ENCODE data around the gene KCNK7. TPM values are rescaled to one million over a fixed set of nuclear protein-coding genes. Genes with fewer than 3 reads are reported as not detected.

KCNK7 gene
- total RNA-seq, 1 donor: 1.7 TPM

Other genes starting within 250 kb of the KCNK7 start
- gene TIGD3, start 241.0 kb downstream of the KCNK7 start, total RNA-seq: 0.42 TPM
- gene SLC25A45, start 213.2 kb downstream of the KCNK7 start, total RNA-seq: 12.6 TPM
- gene FRMD8, start 209.2 kb downstream of the KCNK7 start, total RNA-seq: 23.1 TPM
- gene NEAT1, start 173.0 kb downstream of the KCNK7 start, total RNA-seq: 198 TPM
- gene MALAT1, start 96.8 kb downstream of the KCNK7 start, total RNA-seq: 22,943 TPM
- gene SCYL1, start 70.7 kb downstream of the KCNK7 start, total RNA-seq: 36.4 TPM
- 25.6 TPM for gene LTBP3, start 37.4 kb downstream of the KCNK7 start, total RNA-seq
- gene ZNRD2, start 25.3 kb downstream of the KCNK7 start, total RNA-seq: 16.8 TPM
- gene FAM89B, start 23.3 kb downstream of the KCNK7 start, total RNA-seq: 18.1 TPM
- gene EHBP1L1, start 19.7 kb downstream of the KCNK7 start, total RNA-seq: 79.1 TPM
- gene MAP3K11, start 18.4 kb upstream of the KCNK7 start, total RNA-seq: 41.1 TPM
- gene PCNX3, start 20.0 kb upstream of the KCNK7 start, total RNA-seq: 15.0 TPM
- gene SIPA1, start 42.3 kb upstream of the KCNK7 start, total RNA-seq: 75.2 TPM
- 107 TPM for gene RELA, start 67.1 kb upstream of the KCNK7 start, total RNA-seq
- 38.0 TPM for gene KAT5, start 116.5 kb upstream of the KCNK7 start, total RNA-seq
- 26.4 TPM for gene RNASEH2C, start 125.0 kb upstream of the KCNK7 start, total RNA-seq
- 26.7 TPM for gene AP5B1, start 185.2 kb upstream of the KCNK7 start, total RNA-seq
- gene OVOL1, start 191.3 kb upstream of the KCNK7 start, total RNA-seq: not detected
- gene SNX32, start 238.2 kb upstream of the KCNK7 start, total RNA-seq: not detected

Measured in mononuclear cell (primary cell).